Caco-2 (cell line): ENCODE measurements around the gene GZMB. TPM values are rescaled to one million over a fixed set of nuclear protein-coding genes. Genes with fewer than 3 reads are reported as not detected.

Experiments
- BruUV-seq: library from RNA; stranded (reverse); fragments of 400-500 nt; replicated peaks from 2 replicates; lab custom pipeline; 2021; lab: Mats Ljungman, UMichigan
- CTCF ChIA-PET: fragments of 300-600 bp; sonication (Branson Sonifier 250); formaldehyde crosslinking; loops from one replicate; lab custom pipeline; 2022; ENCODE audit warnings: antibody characterized with exemption; lab: Charles Lee
- POLR2A ChIA-PET: fragments of 300-600 bp; sonication (Branson Sonifier 250); formaldehyde crosslinking; loops from one replicate; lab custom pipeline; 2022; ENCODE audit warnings: antibody characterized with exemption; lab: Charles Lee
- DNase-seq, 2 experiments: peaks; one replicate each; pipeline versions ENCODE4 v3.0.0 to v3.0.0-alpha.2; 2020 to 2022
- H3K27me3 ChIP-seq: replicated peaks from 2 replicates; pipeline ENCODE4 v1.6.0; 2011; ENCODE audit warnings: low read length; ENCODE audit not compliant: control insufficient read depth, insufficient read depth
- H3K36me3 ChIP-seq: 2 replicates; pipeline ENCODE4 v1.5.1; 2011; ENCODE audit warnings: low read length; ENCODE audit not compliant: control insufficient read depth, insufficient read depth
- H3K4me1 ChIP-seq: fragments of 250-450 bp; sonication (Bioruptor Pico); 2 replicates; pipeline ENCODE4 v1.5.1; 2020; ENCODE audit warnings: mild to moderate bottlenecking
- H3K4me3 ChIP-seq: 2 replicates; pipeline ENCODE4 v1.5.1; 2011; ENCODE audit warnings: low read depth, mild to moderate bottlenecking, control low read depth, low read length
- H3K9me3 ChIP-seq: fragments of 250-450 bp; sonication (Bioruptor Pico); 2 replicates; pipeline ENCODE4 v1.5.1; 2020; ENCODE audit warnings: mild to moderate bottlenecking, moderate library complexity
- H3K27ac Mint-ChIP-seq: one replicate; pipeline ENCODE4 v1.8.0; 2022; ENCODE audit warnings: mixed read lengths; ENCODE audit not compliant: unreplicated experiment
- H3K27me3 Mint-ChIP-seq: one replicate; pipeline ENCODE4 v1.8.0; 2022; ENCODE audit warnings: mixed read lengths; ENCODE audit not compliant: insufficient read depth, unreplicated experiment
- H3K36me3 Mint-ChIP-seq: one replicate; pipeline ENCODE4 v1.8.0; 2022; ENCODE audit warnings: mild to moderate bottlenecking, mixed read lengths; ENCODE audit not compliant: insufficient read depth, unreplicated experiment
- H3K4me1 Mint-ChIP-seq: one replicate; pipeline ENCODE4 v1.8.0; 2022; ENCODE audit warnings: low read depth, mixed read lengths; ENCODE audit not compliant: unreplicated experiment
- H3K4me3 Mint-ChIP-seq: one replicate; pipeline ENCODE4 v1.8.0; 2022; ENCODE audit warnings: mild to moderate bottlenecking, moderate library complexity, mixed read lengths; ENCODE audit not compliant: unreplicated experiment
- H3K9me3 Mint-ChIP-seq: one replicate; pipeline ENCODE4 v1.8.0; 2022; ENCODE audit warnings: mixed read lengths; ENCODE audit not compliant: unreplicated experiment
- CTCF ChIP-seq, 2 experiments: fragments of 200-600 bp in 1 of 2; IDR thresholded peaks; 1 replicate in 1 of 2; 2 replicates in 1 of 2; pipeline versions ENCODE4 v1.5.1 to v1.8.0; 2011 to 2022; ENCODE audit warnings: antibody characterized with exemption in 1 of 2, control low read depth in 1 of 2, inconsistent platforms in 1 of 2, low read depth in 1 of 2, low read length in 1 of 2, mild to moderate bottlenecking in 1 of 2, moderate library complexity in 1 of 2; ENCODE audit not compliant: insufficient read depth in 1 of 2, severe bottlenecking in 1 of 2, unreplicated experiment in 1 of 2
- intact Hi-C: fragments of 100-400 bp; cut with micrococcal nuclease; formaldehyde crosslinking; loops from one replicate; pipeline ENCODE4 v1.10.0; 2022; ENCODE audit not compliant: unreplicated experiment
- total RNA-seq: library from RNA; stranded (reverse); gene quantifications from 2 replicates; pipeline ENCODE4 v1.2.3, GENCODE V29; 2022

GZMB gene
- total RNA-seq, 1 experiment from 2014 or later, result not detected

GRCh38 chr14:24639905-24640304 is 5.9 kb upstream of the GZMB start:
- H3K27me3 Mint-ChIP-seq, result peaks cover 4% of the 10 kb centered on the region
- H3K4me1 Mint-ChIP-seq, result no peaks in the 10 kb centered on the region
- H3K27ac Mint-ChIP-seq, result no peak overlapping the region
- POLR2A ChIA-PET, result no interaction called here
- DNase-seq, result no peak
- no TSS peak for BruUV-seq
- H3K27me3 ChIP-seq, result no peaks in the 10 kb centered on the region
- intact Hi-C loops, result no loop called here
- no peaks in the 10 kb centered on the region for H3K9me3 Mint-ChIP-seq
- H3K4me1 ChIP-seq, result no peaks in the 10 kb centered on the region
- H3K9me3 ChIP-seq, result no peaks in the 10 kb centered on the region
- H3K4me3 Mint-ChIP-seq, result no peak overlapping the region
- no peak for TF ChIP-seq CTCF (IDR thresholded peaks at IDR 0.05; ENCODE audit: insufficient read depth in 1 of 2, low read depth in 1 of 2, low read length in 1 of 2, severe bottlenecking in 1 of 2, unreplicated experiment in 1 of 2)
- CTCF ChIA-PET, result no interaction called here
- no peak overlapping the region for H3K4me3 ChIP-seq
- no peaks in the 10 kb centered on the region for H3K36me3 ChIP-seq
- H3K36me3 Mint-ChIP-seq, result no peaks in the 10 kb centered on the region

- intact Hi-C loops, result no loop called here
- CTCF ChIA-PET, result no interaction called here
- DNase-seq, result no peak
- no TSS peak for BruUV-seq
- peaks cover 6% of the 10 kb centered on the region for H3K27me3 Mint-ChIP-seq
- no peaks in the 10 kb centered on the region for H3K4me1 Mint-ChIP-seq
- Histone ChIP-seq H3K4me3 (no peak overlapping the region), H3K4me1 (no peaks in the 10 kb centered on the region), H3K36me3 (no peaks in the 10 kb centered on the region), H3K9me3 (no peaks in the 10 kb centered on the region), H3K27me3 (no peaks in the 10 kb centered on the region)
- no peak overlapping the region for H3K4me3 Mint-ChIP-seq
- TF ChIP-seq CTCF (IDR thresholded peaks at IDR 0.05; ENCODE audit: insufficient read depth in 1 of 2, low read depth in 1 of 2, low read length in 1 of 2, severe bottlenecking in 1 of 2, unreplicated experiment in 1 of 2), result no peak
- no peaks in the 10 kb centered on the region for H3K9me3 Mint-ChIP-seq
- H3K36me3 Mint-ChIP-seq, result no peaks in the 10 kb centered on the region
- no peak overlapping the region for H3K27ac Mint-ChIP-seq
- POLR2A ChIA-PET, result no interaction called here
These were observed 5.3 kb upstream of the GZMB start for GRCh38 chr14:24639270-24639669.

- BruUV-seq, result no TSS peak
- H3K36me3 ChIP-seq, result no peaks in the 10 kb centered on the region
- no peaks in the 10 kb centered on the region for H3K4me1 ChIP-seq
- intact Hi-C loops, result no loop called here
- H3K9me3 ChIP-seq, result no peaks in the 10 kb centered on the region
- ChIA-PET CTCF (no interaction called here), POLR2A (no interaction called here)
- DNase-seq, result no peak
- H3K9me3 Mint-ChIP-seq, result no peaks in the 10 kb centered on the region
- no peak overlapping the region for H3K4me3 ChIP-seq
- no peak for TF ChIP-seq CTCF (IDR thresholded peaks at IDR 0.05; ENCODE audit: insufficient read depth in 1 of 2, low read depth in 1 of 2, low read length in 1 of 2, severe bottlenecking in 1 of 2, unreplicated experiment in 1 of 2)
- H3K36me3 Mint-ChIP-seq, result no peaks in the 10 kb centered on the region
- H3K27ac Mint-ChIP-seq, result no peak overlapping the region
- H3K4me1 Mint-ChIP-seq, result no peaks in the 10 kb centered on the region
- H3K27me3 Mint-ChIP-seq, result peaks cover 6% of the 10 kb centered on the region
- no peak overlapping the region for H3K4me3 Mint-ChIP-seq
- no peaks in the 10 kb centered on the region for H3K27me3 ChIP-seq
These were observed 637 bp downstream of the GZMB start for GRCh38 chr14:24633353-24633752.
